Measurements from ENCODE around the gene ELMO1. TPM values are rescaled to one million over a fixed set of nuclear protein-coding genes. Genes with fewer than 3 reads are reported as not detected.
A peak's percentile ranks its signal among the peaks of the same experiment; 100 is the strongest.

ELMO1 gene
- polyA plus RNA-seq, 1 donor from 2014 or later, result 86.5 TPM

GRCh38 chr7:36887969-36888368 lies 560.7 kb downstream of the ELMO1 start:
- peaks cover 1 to 5% (median 2%) of the 10 kb centered on the region in 3 donors for H3K4me1 Mint-ChIP-seq
- no peak overlapping the region for H3K27ac Mint-ChIP-seq
- no peaks in the 10 kb centered on the region for H3K27me3 Mint-ChIP-seq
- peaks cover 16% of the 10 kb centered on the region for H3K36me3 Mint-ChIP-seq
- H3K9me3 Mint-ChIP-seq, result no peaks in the 10 kb centered on the region
- H3K4me3 Mint-ChIP-seq, result no peak overlapping the region

- no peak overlapping the region for H3K4me3 Mint-ChIP-seq
- H3K27ac Mint-ChIP-seq, result peak overlapping the region in 1 of 3 donors; percentile 67
- peaks cover 0 to 5% (median 2%) of the 10 kb centered on the region in 3 donors for H3K4me1 Mint-ChIP-seq
- no peaks in the 10 kb centered on the region for H3K9me3 Mint-ChIP-seq
- no peaks in the 10 kb centered on the region for H3K27me3 Mint-ChIP-seq
- peaks cover 16% of the 10 kb centered on the region for H3K36me3 Mint-ChIP-seq
These were observed 561.4 kb downstream of the ELMO1 start for GRCh38 chr7:36887233-36887632.

GRCh38 chr7:36884910-36885309 lies 563.8 kb downstream of the ELMO1 start:
- Mint-ChIP-seq H3K9me3 (no peaks in the 10 kb centered on the region), H3K27me3 (no peaks in the 10 kb centered on the region), H3K4me1 (peaks cover 0 to 2% (median 0%) of the 10 kb centered on the region in 3 donors), H3K4me3 (no peak overlapping the region), H3K36me3 (peaks cover 21% of the 10 kb centered on the region), H3K27ac (peak overlapping the region in 1 of 3 donors; percentile 55)

- no peak overlapping the region for H3K4me3 Mint-ChIP-seq
- no peaks in the 10 kb centered on the region for H3K9me3 Mint-ChIP-seq
- H3K27ac Mint-ChIP-seq, result no peak overlapping the region
- peaks cover 21% of the 10 kb centered on the region for H3K36me3 Mint-ChIP-seq
- peaks cover 0 to 2% (median 0%) of the 10 kb centered on the region in 3 donors for H3K4me1 Mint-ChIP-seq
- H3K27me3 Mint-ChIP-seq, result no peaks in the 10 kb centered on the region
These were observed 564.3 kb downstream of the ELMO1 start for GRCh38 chr7:36884351-36884750.

GRCh38 chr7:36881233-36881874 lies 567.3 kb downstream of the ELMO1 start:
- H3K4me3 Mint-ChIP-seq, result no peak overlapping the region
- peaks cover 0 to 3% (median 2%) of the 10 kb centered on the region in 3 donors for H3K4me1 Mint-ChIP-seq
- no peak overlapping the region for H3K27ac Mint-ChIP-seq
- peaks cover 22% of the 10 kb centered on the region for H3K36me3 Mint-ChIP-seq
- H3K27me3 Mint-ChIP-seq, result no peaks in the 10 kb centered on the region
- no peaks in the 10 kb centered on the region for H3K9me3 Mint-ChIP-seq

- Mint-ChIP-seq H3K4me1 (peaks cover 0 to 3% (median 2%) of the 10 kb centered on the region in 3 donors), H3K9me3 (no peaks in the 10 kb centered on the region), H3K4me3 (no peak overlapping the region), H3K27ac (peak overlapping the region in 2 of 3 donors; percentile 53 to 89), H3K27me3 (no peaks in the 10 kb centered on the region), H3K36me3 (peaks cover 18% of the 10 kb centered on the region)
These were observed 568.6 kb downstream of the ELMO1 start for GRCh38 chr7:36880108-36880507.

GRCh38 chr7:36879021-36879420 lies 569.6 kb downstream of the ELMO1 start:
- H3K27ac Mint-ChIP-seq, result peak overlapping the region in 1 of 3 donors; percentile 16
- H3K9me3 Mint-ChIP-seq, result no peaks in the 10 kb centered on the region
- H3K27me3 Mint-ChIP-seq, result no peaks in the 10 kb centered on the region
- H3K36me3 Mint-ChIP-seq, result peaks cover 14% of the 10 kb centered on the region
- peaks cover 0 to 3% (median 2%) of the 10 kb centered on the region in 3 donors for H3K4me1 Mint-ChIP-seq
- no peak overlapping the region for H3K4me3 Mint-ChIP-seq

- Mint-ChIP-seq H3K36me3 (peaks cover 10% of the 10 kb centered on the region), H3K9me3 (no peaks in the 10 kb centered on the region), H3K4me3 (no peak overlapping the region), H3K27me3 (no peaks in the 10 kb centered on the region), H3K27ac (peak overlapping the region in 1 of 3 donors; percentile 10), H3K4me1 (peaks cover 0 to 3% (median 0%) of the 10 kb centered on the region in 3 donors)
These were observed 570.4 kb downstream of the ELMO1 start for GRCh38 chr7:36878288-36878687.

- no peak overlapping the region for H3K27ac Mint-ChIP-seq
- no peak overlapping the region for H3K4me3 Mint-ChIP-seq
- peaks cover 0 to 3% (median 0%) of the 10 kb centered on the region in 3 donors for H3K9me3 Mint-ChIP-seq
- no peaks in the 10 kb centered on the region for H3K27me3 Mint-ChIP-seq
- H3K36me3 Mint-ChIP-seq, result peaks cover 6% of the 10 kb centered on the region
- peaks cover 0 to 3% (median 0%) of the 10 kb centered on the region in 3 donors for H3K4me1 Mint-ChIP-seq
These were observed 572.9 kb downstream of the ELMO1 start for GRCh38 chr7:36875794-36876193.

- Mint-ChIP-seq H3K9me3 (peaks cover 0 to 3% (median 0%) of the 10 kb centered on the region in 3 donors), H3K4me3 (no peak overlapping the region), H3K36me3 (peaks cover 7% of the 10 kb centered on the region), H3K4me1 (peaks cover 0 to 3% (median 1%) of the 10 kb centered on the region in 3 donors), H3K27me3 (no peaks in the 10 kb centered on the region), H3K27ac (peak overlapping the region in 1 of 3 donors; percentile 57)
These were observed 574.6 kb downstream of the ELMO1 start for GRCh38 chr7:36874041-36874440.

- H3K9me3 Mint-ChIP-seq, result peaks cover 0 to 3% (median 0%) of the 10 kb centered on the region in 3 donors
- no peaks in the 10 kb centered on the region for H3K27me3 Mint-ChIP-seq
- peaks cover 10% of the 10 kb centered on the region for H3K36me3 Mint-ChIP-seq
- H3K27ac Mint-ChIP-seq, result peak overlapping the region in 2 of 3 donors; percentile 21 to 75
- peaks cover 0 to 6% (median 2%) of the 10 kb centered on the region in 3 donors for H3K4me1 Mint-ChIP-seq
- peak overlapping the region in 2 of 4 donors; percentile 1 to 38 for H3K4me3 Mint-ChIP-seq
These were observed 576.8 kb downstream of the ELMO1 start for GRCh38 chr7:36871863-36872262.

- Mint-ChIP-seq H3K27ac (peak overlapping the region in 1 of 3 donors; percentile 22), H3K4me1 (peaks cover 0 to 6% (median 2%) of the 10 kb centered on the region in 3 donors), H3K4me3 (no peak overlapping the region), H3K27me3 (no peaks in the 10 kb centered on the region), H3K36me3 (peaks cover 10% of the 10 kb centered on the region), H3K9me3 (peaks cover 0 to 3% (median 0%) of the 10 kb centered on the region in 3 donors)
These were observed 577.3 kb downstream of the ELMO1 start for GRCh38 chr7:36871355-36871738.

- H3K27me3 Mint-ChIP-seq, result no peaks in the 10 kb centered on the region
- H3K27ac Mint-ChIP-seq, result peak overlapping the region in 1 of 3 donors; percentile 22
- peaks cover 0 to 6% (median 2%) of the 10 kb centered on the region in 3 donors for H3K4me1 Mint-ChIP-seq
- H3K9me3 Mint-ChIP-seq, result peaks cover 0 to 3% (median 0%) of the 10 kb centered on the region in 3 donors
- peaks cover 10% of the 10 kb centered on the region for H3K36me3 Mint-ChIP-seq
- no peak overlapping the region for H3K4me3 Mint-ChIP-seq
These were observed 577.9 kb downstream of the ELMO1 start for GRCh38 chr7:36870625-36871354.

- peaks cover 16% of the 10 kb centered on the region for H3K36me3 Mint-ChIP-seq
- H3K4me3 Mint-ChIP-seq, result no peak overlapping the region
- H3K4me1 Mint-ChIP-seq, result peaks cover 0 to 6% (median 2%) of the 10 kb centered on the region in 3 donors
- no peaks in the 10 kb centered on the region for H3K27me3 Mint-ChIP-seq
- peak overlapping the region in 2 of 3 donors; percentile 9 to 83 for H3K27ac Mint-ChIP-seq
- peaks cover 0 to 3% (median 0%) of the 10 kb centered on the region in 3 donors for H3K9me3 Mint-ChIP-seq
These were observed 579.8 kb downstream of the ELMO1 start for GRCh38 chr7:36868727-36869411.

- Mint-ChIP-seq H3K9me3 (peaks cover 0 to 4% (median 0%) of the 10 kb centered on the region in 3 donors), H3K36me3 (peaks cover 29% of the 10 kb centered on the region), H3K27me3 (no peaks in the 10 kb centered on the region), H3K27ac (peak overlapping the region in 1 of 3 donors; percentile 27), H3K4me1 (peaks cover 0 to 6% (median 4%) of the 10 kb centered on the region in 3 donors), H3K4me3 (no peak overlapping the region)
These were observed 583.6 kb downstream of the ELMO1 start for GRCh38 chr7:36865019-36865418.

Data from IgD-negative memory B cell (primary cell).